Muscle of leg (tissue), 11 donors: Measurements from ENCODE around the gene SMAP2. TPM values are rescaled to one million over a fixed set of nuclear protein-coding genes. Genes with fewer than 3 reads are reported as not detected.

Source experiments
- DNase-seq: peaks from one replicate; pipeline ENCODE4 v3.0.0; 2013
- H3K27ac ChIP-seq: one replicate; pipeline ENCODE4 v1.5.1; 2013; ENCODE audit warnings: mild to moderate bottlenecking, low read length, control low read depth
- H3K27me3 ChIP-seq: one replicate; pipeline ENCODE4 v1.6.1; 2013; ENCODE audit warnings: low read length; ENCODE audit not compliant: control insufficient read depth, insufficient read depth
- H3K36me3 ChIP-seq: one replicate; pipeline ENCODE4 v1.6.1; 2013; ENCODE audit warnings: low read length; ENCODE audit not compliant: control insufficient read depth, insufficient read depth
- H3K4me1 ChIP-seq: one replicate; pipeline ENCODE4 v1.6.1; 2013; ENCODE audit warnings: low read length; ENCODE audit not compliant: control insufficient read depth, insufficient read depth
- H3K4me3 ChIP-seq: one replicate; pipeline ENCODE4 v1.5.1; 2013; ENCODE audit warnings: low read length, control low read depth
- H3K9me3 ChIP-seq: replicated peaks from 2 replicates; pipeline ENCODE4 v1.6.1; 2013; ENCODE audit warnings: low read depth, low read length; ENCODE audit not compliant: control insufficient read depth
- WGBS: methylation state at CpG from one replicate; pipeline ENCODE4 v1.1.5; 2013; ENCODE audit warnings: missing lambda C conversion rate; ENCODE audit not compliant: insufficient coverage; 5-methylcytosine and 5-hydroxymethylcytosine counted together
- polyA plus RNA-seq, 8 donors: library from polyadenylated mRNA; unstranded; fragments of 120-200 nt; gene quantifications; one replicate each; pipeline versions ENCODE4 v1.2.1 to v1.2.3, GENCODE V29; 2013; ENCODE audit warnings: inconsistent platforms in 1 of 8, low replicate concordance in 1 of 8; ENCODE audit not compliant: insufficient read length in 8 of 8, insufficient read depth in 1 of 8
- total RNA-seq: library from RNA; stranded (reverse); fragments of 120-200 nt; gene quantifications from one replicate; pipeline ENCODE4 v1.2.4, GENCODE V29; 2013

The SMAP2 gene
- total and polyA plus RNA-seq, 9 donors: 14.0 to 20.1 (median 16.7) TPM

- peaks cover 3% of the 10 kb centered on the region for H3K4me1 ChIP-seq
- H3K36me3 ChIP-seq: no peaks in the 10 kb centered on the region
- DNase-seq: no peak
- no CpG with 5 or more reads among the region's 2 CpGs for WGBS
- no peak overlapping the region for H3K27ac ChIP-seq
- no peak overlapping the region for H3K4me3 ChIP-seq
- no peaks in the 10 kb centered on the region for H3K9me3 ChIP-seq
- H3K27me3 ChIP-seq: no peaks in the 10 kb centered on the region
Measured at GRCh38 chr1:40363721-40364120, 9.8 kb upstream of the SMAP2 start.

DNA sequence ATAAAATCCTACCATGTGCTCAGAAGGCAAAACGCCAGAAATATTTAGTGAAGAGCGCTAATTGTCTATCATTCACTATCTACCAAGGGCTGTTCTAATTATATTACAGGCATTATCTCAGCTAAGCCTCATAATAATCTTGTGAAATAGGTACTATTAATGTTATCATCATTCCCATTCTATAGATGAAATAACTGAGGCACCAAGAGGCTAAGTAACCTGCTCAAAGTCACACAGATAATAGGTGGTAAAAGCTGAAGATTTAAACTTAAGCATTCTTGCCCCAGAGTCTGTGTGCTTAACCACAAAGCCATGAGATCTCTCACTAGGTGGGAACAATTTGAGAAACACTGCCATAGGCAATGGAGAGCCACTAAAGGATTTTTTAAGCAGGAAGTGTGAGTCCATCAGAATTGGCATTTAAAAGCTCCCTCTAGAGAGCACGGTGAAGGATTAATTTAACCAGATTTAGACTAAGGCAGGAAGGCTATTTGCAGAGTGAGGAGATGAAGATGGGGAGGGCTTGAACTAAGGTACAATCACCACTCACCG lies 1.7 kb upstream of the SMAP2 start:
- DNase-seq: no peak
- H3K27ac ChIP-seq: no peak overlapping the region
- H3K4me3 ChIP-seq: no peak overlapping the region
- no peaks in the 10 kb centered on the region for H3K9me3 ChIP-seq
- WGBS: no CpG with 5 or more reads among the region's 4 CpGs
- no peaks in the 10 kb centered on the region for H3K36me3 ChIP-seq
- peaks cover 2% of the 10 kb centered on the region for H3K4me1 ChIP-seq
- H3K27me3 ChIP-seq: no peaks in the 10 kb centered on the region

DNA sequence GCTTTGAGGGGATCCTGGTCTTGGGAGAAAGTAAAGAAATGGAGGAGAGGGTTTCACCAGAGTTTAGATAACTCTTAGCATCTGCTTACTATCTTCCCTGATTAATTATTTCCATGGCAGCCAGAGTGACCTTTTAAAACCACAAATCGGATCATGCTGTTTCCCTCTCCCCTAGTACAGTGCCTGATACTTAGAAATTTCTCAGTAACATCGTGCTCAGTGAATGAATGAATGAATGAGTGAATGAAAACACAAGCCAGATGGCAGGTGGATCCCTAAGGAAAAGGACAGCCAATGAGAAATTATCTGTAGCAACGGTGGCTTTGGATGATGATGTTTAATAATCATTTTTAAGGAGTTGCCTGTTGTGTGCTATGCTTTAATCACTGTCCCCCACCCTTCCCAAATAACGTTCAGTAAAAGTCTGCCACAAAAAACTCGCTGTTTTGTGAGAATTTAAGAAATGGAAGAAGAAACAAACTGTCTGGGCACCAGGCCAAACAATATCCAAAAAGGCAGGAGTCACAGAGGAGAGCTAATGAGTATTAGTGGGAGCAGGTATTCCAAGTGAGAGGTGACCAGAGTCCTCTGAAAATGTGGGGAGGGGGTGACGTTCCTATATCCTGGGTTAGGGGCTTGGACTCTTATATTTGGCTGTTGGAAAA lies 737 bp upstream of the SMAP2 start:
- H3K4me1 ChIP-seq: peaks cover 2% of the 10 kb centered on the region
- H3K36me3 ChIP-seq: no peaks in the 10 kb centered on the region
- no peaks in the 10 kb centered on the region for H3K9me3 ChIP-seq
- no peak overlapping the region for H3K4me3 ChIP-seq
- no peak overlapping the region for H3K27ac ChIP-seq
- no peaks in the 10 kb centered on the region for H3K27me3 ChIP-seq
- 27% methylated on average over 2 of the region's 6 CpGs for WGBS
- DNase-seq: no peak

- H3K9me3 ChIP-seq: no peaks in the 10 kb centered on the region
- peaks cover 8% of the 10 kb centered on the region for H3K4me1 ChIP-seq
- no peaks in the 10 kb centered on the region for H3K36me3 ChIP-seq
- H3K27me3 ChIP-seq: no peaks in the 10 kb centered on the region
- WGBS: no CpG with 5 or more reads among the region's 1 CpG
- H3K27ac ChIP-seq: no peak overlapping the region
- no peak overlapping the region for H3K4me3 ChIP-seq
- DNase-seq: no peak
Measured at GRCh38 chr1:40377512-40377911, 4.0 kb downstream of the SMAP2 start.

DNA sequence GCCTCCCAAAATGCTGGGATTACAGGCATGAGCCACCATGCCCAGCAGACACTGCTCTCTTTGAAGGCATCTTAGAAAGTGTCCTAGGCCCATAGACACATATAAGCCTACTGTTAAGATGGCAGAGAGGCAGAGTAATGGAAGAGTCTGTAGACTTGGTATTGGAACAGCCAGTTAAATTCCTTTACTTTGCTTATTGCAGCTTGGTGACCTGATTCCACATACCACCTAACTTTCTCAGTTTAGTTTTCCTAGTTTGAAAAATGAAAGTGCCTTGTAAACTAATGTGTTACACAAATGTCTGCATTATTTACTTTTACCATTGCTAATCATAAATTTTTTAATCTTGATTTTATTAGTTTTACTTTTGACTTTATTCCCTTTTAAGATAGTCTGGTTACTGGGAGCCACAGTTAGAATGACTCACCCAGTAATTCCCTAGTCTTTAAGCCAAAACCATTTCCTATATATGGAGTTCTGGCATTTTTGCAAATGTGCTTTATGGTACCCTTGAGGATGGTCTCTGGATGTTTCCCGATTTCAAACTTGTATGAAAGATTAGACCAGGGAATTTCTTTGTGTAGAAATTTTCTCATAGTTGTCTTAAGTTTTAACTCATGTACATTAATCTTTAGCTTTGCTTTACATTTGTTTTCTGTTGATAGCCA lies 6.4 kb downstream of the SMAP2 start:
- Histone ChIP-seq H3K4me1 (peaks cover 22% of the 10 kb centered on the region), H3K9me3 (no peaks in the 10 kb centered on the region), H3K27ac (peak overlapping the region; percentile 71), H3K4me3 (no peak overlapping the region), H3K27me3 (no peaks in the 10 kb centered on the region), H3K36me3 (no peaks in the 10 kb centered on the region)
- WGBS: no CpG with 5 or more reads among the region's 1 CpG
- peak; percentile 95 for DNase-seq

DNA sequence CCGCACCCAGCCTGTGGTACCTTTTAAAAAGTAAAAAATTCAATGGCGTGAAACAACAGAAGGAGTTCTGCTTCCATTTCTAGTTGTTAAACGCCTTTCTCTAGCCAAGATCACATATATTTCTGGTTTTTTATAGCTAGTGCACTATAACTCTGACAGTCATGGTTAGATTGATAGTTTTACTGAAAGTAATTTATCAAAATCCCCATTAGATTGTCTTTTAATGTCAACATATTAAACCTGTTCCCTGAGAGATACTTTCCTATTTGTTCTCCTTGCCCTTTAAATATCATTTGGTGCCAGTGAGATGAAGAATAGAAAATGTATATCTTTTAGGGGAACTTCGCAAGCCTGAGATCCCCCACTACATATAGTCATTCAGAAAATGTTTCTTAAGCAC lies 7.3 kb downstream of the SMAP2 start:
- Histone ChIP-seq H3K27me3 (no peaks in the 10 kb centered on the region), H3K4me1 (peaks cover 27% of the 10 kb centered on the region), H3K9me3 (no peaks in the 10 kb centered on the region), H3K36me3 (no peaks in the 10 kb centered on the region), H3K27ac (peak overlapping the region; percentile 71), H3K4me3 (no peak overlapping the region)
- 100% methylated on average over 1 of the region's 4 CpGs for WGBS
- DNase-seq: no peak

DNA sequence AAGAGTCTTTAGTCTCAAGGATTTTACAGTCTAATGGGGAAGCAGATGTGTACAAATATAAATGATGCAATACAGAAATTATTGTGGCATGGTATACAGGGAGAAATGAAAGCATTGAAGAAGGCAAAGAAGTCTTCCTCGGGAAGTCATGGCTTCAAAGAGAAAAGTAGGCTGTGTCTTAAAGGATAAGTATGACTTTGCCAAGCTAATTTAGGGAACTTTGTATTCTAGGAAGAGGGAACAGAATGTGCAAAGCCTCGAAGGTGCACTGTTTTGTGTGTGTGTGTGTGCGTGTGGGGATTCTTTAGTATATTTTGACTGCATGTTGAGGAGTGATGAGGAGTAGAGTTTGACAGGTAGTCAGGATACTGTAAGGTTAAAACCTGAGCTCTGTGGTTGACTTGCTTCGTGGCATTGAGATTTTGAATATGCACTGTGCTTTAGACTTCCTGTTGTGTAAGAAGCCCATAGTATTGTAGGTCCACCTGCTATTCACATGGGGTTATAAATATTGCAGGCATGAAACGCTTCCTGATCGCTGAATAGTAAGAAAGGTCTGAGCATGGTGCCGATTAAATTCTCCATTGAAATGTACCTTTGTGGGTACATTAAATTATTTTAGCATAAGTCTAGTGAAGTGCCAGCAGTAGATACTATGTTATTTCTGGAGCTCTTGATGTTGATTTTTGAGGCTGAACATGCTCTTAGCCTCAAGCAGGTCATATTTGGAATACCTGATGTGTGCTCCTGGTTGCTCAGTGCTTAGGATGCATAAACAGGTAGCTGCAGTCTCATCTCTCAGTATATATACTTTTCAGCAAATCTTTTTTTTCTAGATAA lies 8.0 kb downstream of the SMAP2 start:
- no peaks in the 10 kb centered on the region for H3K27me3 ChIP-seq
- WGBS: 64% methylated on average over 6 of the region's 7 CpGs
- no peaks in the 10 kb centered on the region for H3K9me3 ChIP-seq
- no peak overlapping the region for H3K4me3 ChIP-seq
- H3K36me3 ChIP-seq: no peaks in the 10 kb centered on the region
- peaks cover 27% of the 10 kb centered on the region for H3K4me1 ChIP-seq
- no peak overlapping the region for H3K27ac ChIP-seq
- no peak for DNase-seq

GRCh38 chr1:40382108-40382460 lies 8.6 kb downstream of the SMAP2 start:
- no peak for DNase-seq
- 94% methylated on average over 3 of the region's 3 CpGs for WGBS
- Histone ChIP-seq H3K36me3 (no peaks in the 10 kb centered on the region), H3K4me3 (no peak overlapping the region), H3K27me3 (no peaks in the 10 kb centered on the region), H3K9me3 (no peaks in the 10 kb centered on the region), H3K27ac (no peak overlapping the region), H3K4me1 (peaks cover 30% of the 10 kb centered on the region)

DNA sequence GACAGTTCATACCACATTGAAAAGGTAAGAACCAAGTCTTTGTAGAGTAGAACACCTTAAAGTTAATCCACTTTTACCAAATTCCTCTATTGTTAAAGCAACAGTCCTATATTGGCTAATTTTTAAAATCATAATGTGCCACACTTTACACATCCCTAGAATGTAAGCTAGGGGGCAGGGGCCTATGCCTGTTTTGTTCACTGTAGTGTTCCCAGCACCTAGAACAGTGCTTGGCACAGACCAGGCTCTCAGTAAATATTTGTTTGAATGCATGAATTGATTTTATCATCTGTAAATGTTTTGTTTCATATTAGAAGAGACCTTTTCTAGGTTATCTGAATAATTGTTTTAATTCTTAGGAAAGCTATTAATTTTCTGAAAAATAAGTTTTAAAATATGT lies 9.1 kb downstream of the SMAP2 start:
- Histone ChIP-seq H3K36me3 (no peaks in the 10 kb centered on the region), H3K9me3 (no peaks in the 10 kb centered on the region), H3K27me3 (no peaks in the 10 kb centered on the region), H3K4me3 (no peak overlapping the region), H3K27ac (no peak overlapping the region), H3K4me1 (peaks cover 30% of the 10 kb centered on the region)
- no peak for DNase-seq

GRCh38 chr1:40383095-40383487 lies 9.6 kb downstream of the SMAP2 start:
- Histone ChIP-seq H3K36me3 (no peaks in the 10 kb centered on the region), H3K27ac (no peak overlapping the region), H3K4me3 (no peak overlapping the region), H3K4me1 (peaks cover 30% of the 10 kb centered on the region), H3K9me3 (no peaks in the 10 kb centered on the region), H3K27me3 (no peaks in the 10 kb centered on the region)
- 47% methylated on average over 3 of the region's 7 CpGs for WGBS
- peak; percentile 50 for DNase-seq
